ENCODE results near the gene NSF.

- TF ChIP-seq CTCF (IDR thresholded peaks at IDR 0.05) (no peak), POLR2A (IDR thresholded peaks at IDR 0.05) (no peak)
These were observed 189.5 kb downstream of the NSF start for GRCh38 chr17:46780003-46780373.

All from adrenal gland (tissue), 5 donors.